HepG2 (cell line): ENCODE results near the gene PHYH. TPM values are rescaled to one million over a fixed set of nuclear protein-coding genes. Genes with fewer than 3 reads are reported as not detected.
A peak's percentile ranks its signal among the peaks of the same experiment; 100 is the strongest.

ENCODE experiments used
- ATAC-seq: fragments of 200-7000 bp; cut with Tn5 transposase; 3 replicates; pipeline ENCODE4 v1.9.1; 2020; ENCODE audit warnings: mild to moderate bottlenecking, moderate library complexity
- BruUV-seq: library from RNA; stranded (reverse); fragments of 400-500 nt; replicated peaks from 2 replicates; lab custom pipeline; 2021; lab: Mats Ljungman, UMichigan
- CTCF ChIA-PET: fragments of 300-600 bp; formaldehyde crosslinking; extraction: SDS; loops from one replicate; lab custom pipeline; 2021; ENCODE audit warnings: low total read pairs, inconsistent platforms, low intra/inter-chr PET ratio; lab: Yijun Ruan, JAX
- POLR2A ChIA-PET: fragments of 350-600 bp; sonication (Branson Sonifier 250); formaldehyde crosslinking; loops from one replicate; lab custom pipeline; 2020; ENCODE audit warnings: antibody characterized with exemption, inconsistent platforms; lab: Yijun Ruan, JAX
- DNase-seq: peaks from one replicate; pipeline ENCODE4 v3.0.0-alpha.2; 2015; ENCODE audit warnings: low spot score
- FAIRE-seq: peaks from 3 replicates; lab custom pipeline; 2011; peaks lifted over from hg19 to GRCh38; lab: Jason Lieb, UNC
- H2AFZ ChIP-seq: one replicate; pipeline ENCODE4 v1.6.1; 2011; ENCODE audit warnings: low read length, inconsistent platforms
- H3K27ac ChIP-seq: fragments of 300-600 bp; 3 replicates; pipeline ENCODE4 v1.8.0; 2011; ENCODE audit warnings: mixed run types, mild to moderate bottlenecking, mixed read lengths, low read length, inconsistent platforms; ENCODE audit not compliant: insufficient read depth; ENCODE audit errors: extremely low read length
- H3K27me3 ChIP-seq, 2 experiments: fragments of 200-600 bp in 1 of 2; 2 replicates in 1 of 2; 3 replicates in 1 of 2; pipeline versions ENCODE4 v1.6.0 to v1.8.0; 2011; ENCODE audit warnings: low read length in 2 of 2, mild to moderate bottlenecking in 2 of 2, moderate library complexity in 2 of 2, inconsistent platforms in 1 of 2; ENCODE audit not compliant: insufficient read depth in 2 of 2, control insufficient read depth in 1 of 2
- H3K36me3 ChIP-seq, 2 experiments: fragments of 200-600 bp in 1 of 2; replicated peaks in 1 of 2; 2 replicates in 1 of 2; 3 replicates in 1 of 2; pipeline versions ENCODE4 v1.5.1 to v1.8.0; 2011; ENCODE audit warnings: low read length in 2 of 2, inconsistent platforms in 1 of 2; ENCODE audit not compliant: insufficient read depth in 2 of 2, control insufficient read depth in 1 of 2
- H3K4me1 ChIP-seq: 2 replicates; pipeline ENCODE4 v1.5.1; 2012; ENCODE audit warnings: low read length, inconsistent platforms; ENCODE audit not compliant: insufficient read depth
- H3K4me2 ChIP-seq: 2 replicates; pipeline ENCODE4 v1.6.0; 2011; ENCODE audit warnings: low read depth, low read length, inconsistent platforms
- H3K4me3 ChIP-seq, 3 experiments: fragments of 200-600 bp in 1 of 3; sonication (generic), shearing (Covaris generic) in 1 of 3; replicated peaks in 1 of 3; 2 replicates each; pipeline ENCODE4 v1.5.1; 2011 to 2016; ENCODE audit warnings: low read length in 3 of 3, inconsistent platforms in 2 of 3, low read depth in 2 of 3, mild to moderate bottlenecking in 2 of 3, control low read depth in 1 of 3, mixed read lengths in 1 of 3; ENCODE audit not compliant: insufficient read depth in 1 of 3
- H3K79me2 ChIP-seq: one replicate; pipeline ENCODE4 v1.6.1; 2011; ENCODE audit warnings: low read length, inconsistent platforms; ENCODE audit not compliant: insufficient read depth
- H3K9ac ChIP-seq: 2 replicates; pipeline ENCODE4 v1.6.0; 2011; ENCODE audit warnings: mild to moderate bottlenecking, low read depth, low read length, inconsistent platforms; ENCODE audit not compliant: insufficient read depth
- H3K9me3 ChIP-seq: 2 replicates; pipeline ENCODE4 v1.5.1; 2012; ENCODE audit warnings: mild to moderate bottlenecking, low read length
- H4K20me1 ChIP-seq: 2 replicates; pipeline ENCODE4 v1.6.0; 2011; ENCODE audit warnings: inconsistent platforms, mild to moderate bottlenecking, low read length, moderate library complexity; ENCODE audit not compliant: insufficient read depth
- AGO2 ChIP-seq: fragments of 200-400 bp; formaldehyde crosslinking; optimal IDR thresholded peaks from 2 replicates; pipeline ENCODE3; 2017; ENCODE audit warnings: mild to moderate bottlenecking, low read depth, low read length, moderate library complexity
- ATF1 ChIP-seq: IDR thresholded peaks from 2 replicates; pipeline ENCODE4 v1.6.1; 2016; ENCODE audit warnings: mild to moderate bottlenecking, control low read depth
- JUNB ChIP-seq: sonication (generic); formaldehyde crosslinking; IDR thresholded peaks from 2 replicates; pipeline ENCODE4 v1.8.0; 2022; ENCODE audit warnings: missing genetic modification reagents, mild to moderate bottlenecking, borderline replicate concordance
- MXD4 ChIP-seq: IDR thresholded peaks from 2 replicates; pipeline ENCODE4 v1.6.1; 2016; ENCODE audit warnings: mild to moderate bottlenecking, missing biosample characterization, missing genetic modification reagents
- NR2F6 ChIP-seq, 2 experiments: IDR thresholded peaks; 2 replicates each; pipeline ENCODE4 v1.6.1; 2016; ENCODE audit warnings: antibody characterized with exemption in 1 of 2, mild to moderate bottlenecking in 1 of 2
- PRPF4 ChIP-seq: fragments of 200-400 bp; formaldehyde crosslinking; IDR thresholded peaks from 2 replicates; pipeline ENCODE4 v1.6.1; 2016; ENCODE audit warnings: low read length, low read depth; ENCODE audit not compliant: poor library complexity, severe bottlenecking
- RELA ChIP-seq: sonication (generic); formaldehyde crosslinking; IDR thresholded peaks from 2 replicates; pipeline ENCODE4 v1.4.0; 2020; ENCODE audit warnings: missing genetic modification reagents
- SOX13 ChIP-seq, 3 experiments: fragments of 450-650 bp in 1 of 3; sonication (generic) in 1 of 3; formaldehyde crosslinking in 1 of 3; IDR thresholded peaks in 2 of 3; conservative IDR thresholded peaks in 1 of 3; 2 replicates each; pipeline versions ENCODE4 v1.5.0 to v1.6.1; 2016 to 2020; ENCODE audit warnings: antibody characterized with exemption in 1 of 3, mild to moderate bottlenecking in 1 of 3, missing compliant biosample characterization in 1 of 3, missing genetic modification reagents in 1 of 3, moderate library complexity in 1 of 3
- SP1 ChIP-seq, 2 experiments: fragments of 450-650 bp in 1 of 2; sonication (generic) in 1 of 2; formaldehyde crosslinking in 1 of 2; IDR thresholded peaks; 2 replicates each; pipeline versions ENCODE4 v1.4.0 to v1.6.1; 2016 to 2020; ENCODE audit warnings: missing genetic modification reagents in 1 of 2
- TFDP2 ChIP-seq: sonication (generic); formaldehyde crosslinking; IDR thresholded peaks from 2 replicates; pipeline ENCODE4 v1.4.0; 2020; ENCODE audit warnings: missing genetic modification reagents
- ZBTB21 ChIP-seq: sonication (generic); formaldehyde crosslinking; IDR thresholded peaks from 2 replicates; pipeline ENCODE4 v1.4.0; 2020; ENCODE audit warnings: missing genetic modification reagents
- ZNF317 ChIP-seq: sonication (generic); formaldehyde crosslinking; IDR thresholded peaks from 2 replicates; pipeline ENCODE4 v1.5.0; 2020; ENCODE audit warnings: mild to moderate bottlenecking, missing genetic modification reagents
- ZNF326 ChIP-seq: sonication (generic); formaldehyde crosslinking; IDR thresholded peaks from 2 replicates; pipeline ENCODE4 v1.4.0; 2020; ENCODE audit warnings: missing genetic modification reagents, borderline replicate concordance
- ZNF615 ChIP-seq: sonication (generic); formaldehyde crosslinking; IDR thresholded peaks from 2 replicates; pipeline ENCODE4 v1.5.0; 2020; ENCODE audit warnings: mild to moderate bottlenecking, missing genetic modification reagents, borderline replicate concordance
- WGBS: methylation state at CpG from one replicate; pipeline ENCODE4 v1.1.6; 2017; ENCODE audit warnings: low lambda C conversion rate; 5-methylcytosine and 5-hydroxymethylcytosine counted together
- in situ Hi-C: cut with HindIII; loops from 2 replicates; pipeline ENCODE4 v1.10.0; 2017; ENCODE audit warnings: low pct_unique_long_range_greater_than_20kb; ENCODE audit not compliant: extremely low pct_ligation_motif_present
- intact Hi-C: fragments of 100-400 bp; cut with micrococcal nuclease; formaldehyde crosslinking; loops from one replicate; pipeline ENCODE4 v1.10.0; 2022; ENCODE audit not compliant: unreplicated experiment
- polyA plus RNA-seq, 8 experiments: library from polyadenylated mRNA; depleted of rRNA in 3 of 8; stranded (reverse) in 7 of 8; unstranded in 1 of 8; fragments of >200 nt; fragmentation: Illumina TruSeq in 4 of 8; extraction: Trizol in 4 of 8; gene quantifications; 2 replicates each; pipeline versions ENCODE4 v1.2.1 to v1.2.3, GENCODE V29; 2011 to 2016; ENCODE audit warnings: low read depth in 4 of 8, missing spikeins in 1 of 8, mixed read lengths in 1 of 8; ENCODE audit not compliant: insufficient read depth in 1 of 8
- total RNA-seq, 5 experiments: library from RNA; depleted of rRNA; stranded (reverse); fragments of >200 nt; fragmentation: Illumina TruSeq; extraction: Trizol; gene quantifications; 2 replicates each; pipeline ENCODE4 v1.2.3, GENCODE V29; 2016; ENCODE audit warnings: low read depth in 1 of 5

PHYH gene
- total and polyA plus RNA-seq, 2 of the 13 experiments (the other 11 are each of a cell fraction or from before 2014, with no cell fraction given): 27.2 to 34.5 TPM

- H3K4me1 ChIP-seq: no peaks in the 10 kb centered on the region
- no peak overlapping the region for H2AFZ ChIP-seq
- no peaks in the 10 kb centered on the region for H3K9me3 ChIP-seq
- H4K20me1 ChIP-seq: no peaks in the 10 kb centered on the region
- ChIA-PET CTCF (no interaction called here), POLR2A (no interaction called here)
- BruUV-seq: no TSS peak
- DNase-seq: no peak
- peaks cover 6 to 49% of the 10 kb centered on the region in 2 experiments; a peak in 4 of 5 replicates for H3K36me3 ChIP-seq
- no peak overlapping the region for H3K27ac ChIP-seq
- ATAC-seq: no peak
- no peaks in the 10 kb centered on the region for H3K27me3 ChIP-seq
- no peak for FAIRE-seq
- no peak for TF ChIP-seq NR2F6 (IDR thresholded peaks at IDR 0.05)
- TF ChIP-seq NR2F6 (CRISPR knock-in tag; IDR thresholded peaks at IDR 0.05): no peak
- peak; percentile 58 for TF ChIP-seq AGO2
- TF ChIP-seq, all 625 proteins: peak for 1
- H3K4me2 ChIP-seq: no peak overlapping the region
- H3K4me3 ChIP-seq: no peak overlapping the region
- H3K79me2 ChIP-seq: no peaks in the 10 kb centered on the region
- no peak overlapping the region for H3K9ac ChIP-seq
- 96% methylated on average over 21 of the region's 24 CpGs for WGBS
- in situ Hi-C loops (no loop called here), intact Hi-C loops (no loop called here)
These were observed 22.8 kb upstream of the PHYH start for GRCh38 chr10:13322615-13323148.

GRCh38 chr10:13321576-13321975 is 21.7 kb upstream of the PHYH start:
- no peak overlapping the region for H3K4me2 ChIP-seq
- ChIA-PET POLR2A (no interaction called here), CTCF (no interaction called here)
- WGBS: 98% methylated on average over 13 of the region's 13 CpGs
- intact Hi-C loops (no loop called here), in situ Hi-C loops (no loop called here)
- FAIRE-seq (no peak), ATAC-seq (no peak), DNase-seq (no peak)
- no TSS peak for BruUV-seq
- H3K27ac ChIP-seq: no peak overlapping the region
- peaks cover 6 to 40% of the 10 kb centered on the region in 2 experiments; a peak in 4 of 5 replicates for H3K36me3 ChIP-seq
- H3K4me3 ChIP-seq: no peak overlapping the region
- H3K9ac ChIP-seq: no peak overlapping the region
- no peaks in the 10 kb centered on the region for H3K79me2 ChIP-seq
- H2AFZ ChIP-seq: no peak overlapping the region
- H3K9me3 ChIP-seq: no peaks in the 10 kb centered on the region
- no peaks in the 10 kb centered on the region for H3K4me1 ChIP-seq
- no peaks in the 10 kb centered on the region for H3K27me3 ChIP-seq
- H4K20me1 ChIP-seq: no peaks in the 10 kb centered on the region
- TF ChIP-seq SP1 (IDR thresholded peaks at IDR 0.05) (no peak), SP1 (CRISPR knock-in tag; IDR thresholded peaks at IDR 0.05) (no peak), JUNB (CRISPR knock-in tag) (no peak), MXD4 (CRISPR knock-in tag) (no peak), TFDP2 (CRISPR knock-in tag) (no peak), ATF1 (CRISPR knock-in tag) (no peak), SOX13 (IDR thresholded peaks at IDR 0.05) (no peak), SOX13 (CRISPR knock-in tag; conservative IDR thresholded peaks at IDR 0.05 in 1 of 2, IDR thresholded peaks at IDR 0.05 in 1 of 2) (no peak), ZNF615 (CRISPR knock-in tag) (no peak), PRPF4 (no peak), RELA (no peak), ZNF317 (CRISPR knock-in tag) (no peak), ZBTB21 (CRISPR knock-in tag) (no peak), ZNF326 (CRISPR knock-in tag) (no peak)
